Measurements from ENCODE around the gene AHRR.

The AHRR gene

DNA sequence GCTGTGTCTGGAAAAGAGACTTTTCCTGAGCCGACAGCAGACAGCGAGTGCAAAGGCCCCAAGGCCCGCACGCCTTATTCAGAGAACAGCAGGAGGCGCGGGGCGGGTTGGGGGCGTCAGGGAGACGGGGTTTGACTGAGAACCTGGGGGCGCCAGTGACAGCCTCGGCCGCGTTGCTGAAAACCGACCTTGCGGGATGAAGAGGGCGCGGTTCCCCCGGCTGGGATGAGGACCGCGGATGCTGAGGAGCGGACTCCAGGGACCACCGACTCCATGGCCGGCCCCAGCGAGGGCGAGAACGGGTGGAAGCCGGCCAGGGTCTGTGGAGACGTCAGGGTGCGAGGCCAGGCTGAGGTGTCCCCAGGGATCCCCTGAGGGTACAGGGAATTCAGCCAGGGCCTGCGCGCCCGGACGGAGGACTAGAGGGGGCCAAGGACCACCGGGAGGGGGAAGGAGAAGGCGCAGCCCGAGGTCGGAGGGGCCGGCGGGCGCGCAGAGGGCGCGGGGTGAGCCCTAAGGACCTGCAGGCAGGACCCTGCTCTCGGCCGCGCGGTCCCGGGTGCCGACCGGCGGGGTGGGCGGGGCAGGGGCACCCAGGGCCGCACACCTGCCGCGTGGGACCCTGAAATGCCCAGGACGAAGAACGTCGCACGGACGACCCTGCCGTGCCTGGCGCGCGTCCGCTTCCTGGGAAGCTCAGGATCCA is 837 bp upstream of the AHRR start:
- no peak for DNase-seq (ENCODE audit: low read depth, low spot score)

- no peak for DNase-seq (ENCODE audit: low read depth, low spot score)
Observed at GRCh38 chr5:321726-322251, 275 bp downstream of the AHRR start.

DNA sequence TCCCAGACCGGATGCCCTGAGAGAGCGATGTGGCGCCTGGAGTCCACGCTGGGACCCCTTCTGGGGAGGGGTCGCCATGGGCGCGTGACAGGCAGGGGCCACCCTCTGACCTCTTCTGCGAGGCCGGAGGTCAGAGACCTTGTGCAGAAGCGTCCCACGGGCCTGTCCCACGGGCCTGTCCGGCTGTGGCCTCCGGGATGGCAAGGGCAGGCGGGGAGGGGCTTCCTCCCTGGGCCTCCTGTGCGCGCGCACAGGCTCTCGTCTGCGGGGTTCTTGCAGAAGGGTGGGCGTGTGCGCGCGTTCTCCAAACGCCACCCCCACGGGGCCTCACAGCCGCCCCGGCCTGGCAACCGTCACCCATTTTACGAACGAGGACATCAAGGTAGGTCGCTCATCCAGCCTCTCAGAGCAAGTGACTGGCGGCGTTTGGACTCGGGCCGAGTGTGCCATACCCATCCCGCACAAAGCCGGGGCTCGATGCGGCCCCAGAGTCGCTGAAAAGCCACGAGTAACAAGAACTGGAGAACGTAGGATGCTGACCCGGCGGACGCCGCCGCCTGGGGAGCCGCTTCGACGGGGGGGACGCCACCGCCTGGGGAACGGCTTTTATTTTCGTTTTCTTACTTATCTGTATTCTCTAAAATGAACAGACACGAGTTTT is 897 bp downstream of the AHRR start:
- no peak for DNase-seq (ENCODE audit: low read depth, low spot score)

GRCh38 chr5:322942-323879 is 1.7 kb downstream of the AHRR start:
- DNase-seq (ENCODE audit: low read depth, low spot score): no peak

- no peak for DNase-seq (ENCODE audit: low read depth, low spot score)
Observed at GRCh38 chr5:324736-325612, 3.5 kb downstream of the AHRR start.

DNA sequence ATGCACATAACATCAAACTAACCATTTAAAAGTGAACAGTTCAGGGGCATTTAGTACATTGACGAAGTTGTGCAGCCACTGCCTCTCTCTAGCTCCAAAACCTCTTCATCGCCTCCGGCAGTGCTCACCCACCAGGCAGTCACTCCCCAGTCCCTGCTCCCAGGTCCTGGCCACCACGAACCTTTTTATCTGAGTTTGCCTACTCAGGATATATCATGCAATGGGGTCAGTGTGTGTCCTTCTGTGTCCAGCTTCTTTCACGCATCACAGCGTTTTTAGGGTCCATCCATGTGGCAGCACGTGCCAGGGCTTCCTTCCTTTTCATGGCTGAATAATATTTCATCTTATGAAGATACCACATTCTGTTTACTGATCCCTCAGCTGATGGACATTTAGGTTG is 4.6 kb downstream of the AHRR start:
- no peak for DNase-seq (ENCODE audit: low read depth, low spot score)

GRCh38 chr5:329121-329735 is 7.7 kb downstream of the AHRR start:
- DNase-seq (ENCODE audit: low read depth, low spot score): no peak

GRCh38 chr5:329768-330167 is 8.3 kb downstream of the AHRR start:
- no peak for DNase-seq (ENCODE audit: low read depth, low spot score)

GRCh38 chr5:332843-333242 is 11.3 kb downstream of the AHRR start:
- no peak for DNase-seq (ENCODE audit: low read depth, low spot score)

DNA sequence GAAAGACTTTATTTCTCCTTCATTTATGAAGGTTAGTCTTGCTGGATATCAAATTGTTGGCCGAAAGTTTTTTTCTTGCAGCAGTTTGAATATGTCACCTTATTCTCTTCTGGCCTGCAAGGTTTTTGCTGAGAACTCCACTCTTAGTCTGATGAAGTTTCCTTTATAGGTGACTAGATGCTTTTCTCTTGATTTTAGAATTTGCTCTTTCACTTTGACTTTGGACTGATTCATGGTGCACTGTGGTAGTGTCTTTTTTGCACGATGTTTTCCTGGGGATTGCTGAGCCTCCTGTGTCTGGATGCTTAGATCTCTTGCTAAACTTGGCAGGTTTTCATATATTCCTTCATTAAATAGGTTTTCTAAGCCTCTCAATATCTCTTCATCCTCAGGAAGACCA is 12.4 kb downstream of the AHRR start:
- no peak for DNase-seq (ENCODE audit: low read depth, low spot score)

- no peak for DNase-seq (ENCODE audit: low read depth, low spot score)
Observed at GRCh38 chr5:334903-335739, 13.6 kb downstream of the AHRR start.

DNA sequence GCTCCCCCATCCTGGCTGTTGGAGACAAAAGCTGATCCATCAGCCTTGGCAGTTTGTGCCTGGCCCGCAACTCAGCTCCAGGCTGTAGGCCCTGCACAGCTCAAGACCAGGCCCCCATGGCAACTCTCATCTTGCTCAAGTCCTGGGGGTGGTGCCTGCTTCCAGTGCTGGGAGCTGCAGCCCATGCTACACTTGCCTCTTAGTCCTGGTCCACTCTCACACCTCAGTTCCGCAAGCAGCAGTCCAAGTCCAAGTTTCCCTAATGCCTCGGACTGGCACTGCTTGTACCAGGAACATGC is 14.2 kb downstream of the AHRR start:
- no peak for DNase-seq (ENCODE audit: low read depth, low spot score)

- no peak for DNase-seq (ENCODE audit: low read depth, low spot score)
Observed at GRCh38 chr5:337563-338130, 16.1 kb downstream of the AHRR start.

DNA sequence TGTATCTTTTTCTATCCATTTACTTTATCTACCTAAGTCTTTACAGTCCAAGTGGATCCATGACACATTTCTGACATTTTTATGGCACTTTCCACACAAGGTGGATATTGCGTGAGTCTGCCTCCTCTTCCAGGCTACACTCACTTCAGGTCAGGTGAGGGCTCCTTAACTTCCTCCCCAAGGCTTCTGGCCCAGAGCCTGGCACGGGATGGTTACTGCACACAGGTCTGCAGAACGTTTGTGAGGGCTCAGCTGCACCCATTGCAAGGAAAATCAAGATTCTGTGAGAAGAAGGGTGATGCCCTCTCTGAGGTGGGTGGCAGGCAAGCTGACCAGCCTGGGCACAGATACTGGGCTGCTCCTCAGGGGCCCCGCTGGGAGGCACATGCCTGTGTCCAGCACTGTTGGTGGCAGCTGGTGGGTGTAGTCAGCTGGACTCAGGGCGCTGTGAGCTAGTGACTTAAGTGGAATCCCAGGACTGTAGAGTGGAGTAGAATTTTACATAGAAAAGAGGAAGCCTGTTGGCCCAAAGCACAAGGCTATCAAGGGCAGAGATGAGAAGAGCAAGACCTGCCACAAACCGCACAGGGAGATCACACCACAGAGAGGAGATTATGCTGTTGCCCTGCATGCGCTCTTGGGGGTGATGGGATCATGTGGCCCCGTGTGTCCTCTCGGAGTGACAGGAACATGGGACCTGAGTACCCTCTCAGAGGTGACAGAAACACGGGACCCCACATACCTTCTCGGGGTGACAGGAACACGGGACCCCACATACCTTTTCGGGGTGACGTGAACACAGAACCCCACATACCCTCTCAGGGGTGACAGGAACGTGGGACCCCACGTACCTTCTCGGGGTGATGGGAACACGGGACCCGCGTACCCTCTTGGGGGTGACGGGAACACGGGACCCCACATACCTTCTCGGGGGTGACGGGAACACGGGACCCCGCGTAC is 21.3 kb downstream of the AHRR start:
- DNase-seq (ENCODE audit: low read depth, low spot score): no peak

GRCh38 chr5:343461-344401 is 22.2 kb downstream of the AHRR start:
- DNase-seq (ENCODE audit: low read depth, low spot score): no peak

GRCh38 chr5:344668-345067 is 23.2 kb downstream of the AHRR start:
- DNase-seq (ENCODE audit: low read depth, low spot score): no peak

DNA sequence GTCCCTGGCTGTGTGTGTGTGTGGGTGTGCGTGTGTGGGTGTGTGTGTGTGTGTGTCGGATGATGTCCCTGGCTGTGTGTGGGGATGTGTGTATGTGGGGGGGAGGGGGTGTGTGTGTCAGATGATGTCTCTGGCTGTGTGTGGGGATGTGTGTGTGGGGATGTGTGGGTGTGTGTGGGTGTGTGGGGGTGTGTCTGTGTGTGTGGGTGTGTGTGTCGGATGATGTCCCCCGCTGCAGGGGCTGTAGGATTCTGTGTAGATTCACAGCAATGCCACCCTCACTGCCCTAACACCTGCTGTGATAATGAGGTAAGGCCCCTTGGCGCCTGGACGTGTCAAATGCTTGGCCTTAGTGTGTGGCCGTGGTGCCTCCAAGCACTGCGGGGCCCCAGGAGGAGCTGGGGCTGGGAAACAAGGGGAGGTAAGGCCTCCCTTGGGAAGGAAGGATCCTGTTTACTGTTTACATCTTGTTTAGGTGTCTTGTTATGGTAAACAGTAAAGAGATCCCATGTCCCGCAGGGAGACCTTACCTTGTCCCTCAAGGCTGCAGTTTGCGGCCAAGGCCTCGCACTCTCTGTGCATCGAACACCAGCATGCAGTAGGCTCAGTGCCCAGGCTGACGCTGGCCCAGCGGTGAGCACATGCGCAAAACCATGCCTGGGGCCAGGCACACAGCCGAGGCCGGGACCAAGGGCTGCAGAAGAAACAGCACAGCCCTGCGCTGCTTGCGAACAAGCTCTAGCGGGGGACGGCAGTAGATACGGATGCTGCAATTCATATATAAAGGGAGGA is 24.1 kb downstream of the AHRR start:
- no peak for DNase-seq (ENCODE audit: low read depth, low spot score)
